Choroid plexus epithelial cell (primary cell): ENCODE measurements around the gene SMIM14.
"Not testable (repeated sequence)": the region's sequence is repeated elsewhere in the genome, so short reads cannot be mapped to it uniquely, and the experiment has no call there.

Experiments
- DNase-seq: peaks from one replicate; pipeline ENCODE4 v3.0.0-alpha.2; 2010; ENCODE audit warnings: low read depth
- H3K4me3 ChIP-seq: 2 replicates; pipeline ENCODE4 v1.5.1; 2011; ENCODE audit warnings: low read depth, mild to moderate bottlenecking, control low read depth, low read length, moderate library complexity
- CTCF ChIP-seq: conservative IDR thresholded peaks from 2 replicates; pipeline ENCODE4 v1.5.1; 2011; ENCODE audit warnings: low read depth, mild to moderate bottlenecking, control low read depth, inconsistent platforms, low read length, moderate library complexity

The SMIM14 gene

GRCh38 chr4:39514888-39515401 is 123.7 kb downstream of the SMIM14 start:
- no peak for TF ChIP-seq CTCF
- DNase-seq = peak; percentile 34
- H3K4me3 ChIP-seq = no peak overlapping the region

GRCh38 chr4:39514266-39514665 is 124.4 kb downstream of the SMIM14 start:
- not testable (repeated sequence) for H3K4me3 ChIP-seq, DNase-seq

GRCh38 chr4:39510348-39510929 is 128.2 kb downstream of the SMIM14 start:
- no peak for TF ChIP-seq CTCF
- no peak overlapping the region for H3K4me3 ChIP-seq
- DNase-seq = no peak

GRCh38 chr4:39505581-39505980 is 133.1 kb downstream of the SMIM14 start:
- no peak for DNase-seq
- no peak overlapping the region for H3K4me3 ChIP-seq
- no peak for TF ChIP-seq CTCF

- TF ChIP-seq CTCF = no peak
- no peak overlapping the region for H3K4me3 ChIP-seq
Observed at GRCh38 chr4:39504538-39504937, 134.1 kb downstream of the SMIM14 start.

GRCh38 chr4:39502664-39503035 is 136.0 kb downstream of the SMIM14 start:
- not testable (repeated sequence) for DNase-seq, H3K4me3 ChIP-seq

More at GRCh38 chr4:39504538-39504937, 134.1 kb downstream of the SMIM14 start:
- no peak for DNase-seq

- DNase-seq = peak; percentile 78
- TF ChIP-seq CTCF = no peak
Observed at GRCh38 chr4:39502019-39502663, 136.5 kb downstream of the SMIM14 start.

GRCh38 chr4:39498727-39499020 is 140.0 kb downstream of the SMIM14 start:
- TF ChIP-seq CTCF = no peak
- no peak overlapping the region for H3K4me3 ChIP-seq
- DNase-seq = no peak

More at GRCh38 chr4:39502019-39502663, 136.5 kb downstream of the SMIM14 start:
- H3K4me3 ChIP-seq = no peak overlapping the region
